Neural cell (in vitro differentiated cells): ENCODE measurements around the gene SIK1. TPM values are rescaled to one million over a fixed set of nuclear protein-coding genes. Genes with fewer than 3 reads are reported as not detected.

ENCODE experiments used
- H2AFZ ChIP-seq: fragments of 200-600, 300-800 bp; sonication (generic), shearing (Covaris generic); 2 replicates; pipeline ENCODE4 v1.6.0; 2014; ENCODE audit warnings: low read depth, mild to moderate bottlenecking, antibody characterized with exemption, low read length, moderate library complexity
- H3F3A ChIP-seq: fragments of 200-600 bp; shearing (Covaris generic); 2 replicates; pipeline ENCODE4 v1.6.1; 2016; ENCODE audit warnings: mild to moderate bottlenecking, moderate library complexity, mixed read lengths, antibody characterized with exemption, low read length; ENCODE audit not compliant: insufficient read depth, poor library complexity, severe bottlenecking
- H3K27ac ChIP-seq: fragments of 200-600, 300-800 bp; sonication (generic), shearing (Covaris generic); 2 replicates; pipeline ENCODE4 v1.5.1; 2014; ENCODE audit warnings: mild to moderate bottlenecking, low read length, moderate library complexity
- H3K27me3 ChIP-seq: fragments of 300-800, 200-600 bp; sonication (generic), shearing (Covaris generic); 2 replicates; pipeline ENCODE4 v1.6.0; 2014; ENCODE audit warnings: mild to moderate bottlenecking, low read depth, low read length, moderate library complexity; ENCODE audit not compliant: insufficient read depth
- H3K36me3 ChIP-seq: fragments of 300-800, 200-600 bp; sonication (generic), shearing (Covaris generic); 2 replicates; pipeline ENCODE4 v1.5.1; 2014; ENCODE audit warnings: mild to moderate bottlenecking, antibody characterized with exemption, low read length, moderate library complexity; ENCODE audit not compliant: insufficient read depth
- H3K4me2 ChIP-seq: fragments of 300-800, 200-600 bp; sonication (generic), shearing (Covaris generic); 2 replicates; pipeline ENCODE4 v1.6.0; 2014; ENCODE audit warnings: mild to moderate bottlenecking, low read length
- H3K4me3 ChIP-seq: fragments of 300-800, 200-600 bp; sonication (generic), shearing (Covaris generic); 2 replicates; pipeline ENCODE4 v1.5.1; 2014; ENCODE audit warnings: mild to moderate bottlenecking, low read length, moderate library complexity
- H3K79me2 ChIP-seq: fragments of 200-600 bp; shearing (Covaris generic); replicated peaks from 2 replicates; pipeline ENCODE4 v1.6.0; 2014; ENCODE audit warnings: mild to moderate bottlenecking, low read length, moderate library complexity; ENCODE audit not compliant: insufficient read depth
- H3K9ac ChIP-seq: fragments of 300-800, 200-600 bp; sonication (generic), shearing (Covaris generic); 2 replicates; pipeline ENCODE4 v1.6.1; 2016; ENCODE audit warnings: mild to moderate bottlenecking, low read length, mixed read lengths
- H3K9me2 ChIP-seq: fragments of 200-600 bp; shearing (Covaris generic); 2 replicates; pipeline ENCODE4 v1.6.1; 2016; ENCODE audit warnings: mild to moderate bottlenecking, low read length, mixed read lengths; ENCODE audit not compliant: insufficient read depth
- H3K9me3 ChIP-seq: fragments of 200-600, 300-800 bp; sonication (generic), shearing (Covaris generic); 2 replicates; pipeline ENCODE4 v1.6.1; 2016; ENCODE audit warnings: mild to moderate bottlenecking, mixed run types, low read length, moderate library complexity, mixed read lengths
- H4K20me1 ChIP-seq: fragments of 200-600 bp; shearing (Covaris generic); 2 replicates; pipeline ENCODE4 v1.6.1; 2016; ENCODE audit warnings: mild to moderate bottlenecking, mixed run types; ENCODE audit not compliant: insufficient read depth
- CTCF ChIP-seq: fragments of 450-650 bp; IDR thresholded peaks from 2 replicates; pipeline ENCODE4 v1.5.1; 2014; ENCODE audit warnings: antibody characterized with exemption, mild to moderate bottlenecking, moderate library complexity; ENCODE audit not compliant: poor library complexity, severe bottlenecking
- EP300 ChIP-seq: fragments of 450-650 bp; conservative IDR thresholded peaks from 2 replicates; pipeline ENCODE4 v1.6.1; 2014; ENCODE audit warnings: antibody characterized with exemption, mild to moderate bottlenecking, moderate library complexity; ENCODE audit not compliant: poor library complexity, severe bottlenecking
- EZH2 ChIP-seq: fragments of 200-600, 300-800 bp; shearing (Covaris generic), sonication (generic); IDR thresholded peaks from 2 replicates; pipeline ENCODE4 v1.6.1; 2014; ENCODE audit warnings: antibody characterized with exemption, low read length, borderline replicate concordance, mild to moderate bottlenecking; ENCODE audit not compliant: insufficient read depth, poor library complexity, severe bottlenecking
- MXI1 ChIP-seq: fragments of 450-650 bp; conservative IDR thresholded peaks from 2 replicates; pipeline ENCODE4 v1.6.1; 2014; ENCODE audit warnings: antibody characterized with exemption, mild to moderate bottlenecking; ENCODE audit not compliant: poor library complexity, severe bottlenecking
- POLR2AphosphoS5 ChIP-seq: IDR thresholded peaks from 2 replicates; pipeline ENCODE4 v1.6.1; 2012
- RAD21 ChIP-seq: fragments of 450-650 bp; conservative IDR thresholded peaks from 2 replicates; pipeline ENCODE4 v1.6.1; 2014; ENCODE audit warnings: antibody characterized with exemption, mild to moderate bottlenecking, moderate library complexity
- REST ChIP-seq: IDR thresholded peaks from 2 replicates; pipeline ENCODE4 v1.6.1; 2012; ENCODE audit warnings: borderline replicate concordance
- SMC3 ChIP-seq: fragments of 450-650 bp; conservative IDR thresholded peaks from 2 replicates; pipeline ENCODE4 v1.6.1; 2014; ENCODE audit warnings: antibody characterized with exemption, mild to moderate bottlenecking, moderate library complexity; ENCODE audit not compliant: poor library complexity
- TAF1 ChIP-seq: IDR thresholded peaks from 2 replicates; pipeline ENCODE4 v1.6.1; 2012; ENCODE audit warnings: low read depth
- polyA plus RNA-seq: library from polyadenylated mRNA; depleted of rRNA; stranded (reverse); fragments of >200 nt; gene quantifications from 2 replicates; pipeline ENCODE4 v1.2.3, GENCODE V29; 2014

Gene SIK1
- polyA plus RNA-seq, 1 donor from 2014 or later: 2.6 TPM

DNA sequence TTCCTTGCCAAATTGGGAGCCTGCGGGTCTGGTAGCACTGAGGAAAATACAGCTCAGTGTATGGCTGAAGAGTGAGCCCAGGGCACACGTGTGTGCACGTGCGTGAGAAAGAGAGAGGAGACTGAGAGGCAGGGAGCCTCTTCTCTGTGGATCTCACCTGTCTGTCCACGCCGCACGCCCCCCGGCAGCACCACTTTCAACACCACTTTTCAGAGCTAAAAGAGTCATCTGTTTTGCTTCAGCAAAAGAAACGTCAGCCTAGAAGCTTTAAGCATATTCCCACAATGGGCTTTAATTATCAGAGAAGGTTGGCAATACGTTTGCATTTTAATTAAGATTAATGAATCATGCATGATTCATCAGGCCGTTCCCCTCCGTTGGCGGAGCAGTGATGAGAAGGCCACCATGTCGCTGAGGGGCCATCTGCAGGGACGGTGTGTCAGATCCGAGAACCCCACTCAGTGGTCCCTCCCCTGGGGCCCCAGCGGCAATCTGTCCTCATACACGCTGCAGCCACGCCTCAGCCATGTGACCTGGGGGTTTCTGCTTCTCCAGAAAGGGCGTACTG, 56.8 kb downstream of the SIK1 start:
- Histone ChIP-seq H3K27me3 (no peaks in the 10 kb centered on the region), H3K27ac (no peak overlapping the region), H3K79me2 (no peaks in the 10 kb centered on the region), H3K36me3 (no peaks in the 10 kb centered on the region), H3F3A (no peaks in the 10 kb centered on the region), H3K4me3 (no peak overlapping the region), H2AFZ (no peak overlapping the region), H3K4me2 (no peak overlapping the region), H4K20me1 (no peaks in the 10 kb centered on the region), H3K9ac (no peak overlapping the region), H3K9me2 (no peaks in the 10 kb centered on the region), H3K9me3 (no peaks in the 10 kb centered on the region)
- TF ChIP-seq POLR2AphosphoS5 (no peak), CTCF (no peak), RAD21 (no peak), EZH2 (no peak), EP300 (no peak), SMC3 (no peak), REST (no peak), TAF1 (no peak), MXI1 (no peak)

DNA sequence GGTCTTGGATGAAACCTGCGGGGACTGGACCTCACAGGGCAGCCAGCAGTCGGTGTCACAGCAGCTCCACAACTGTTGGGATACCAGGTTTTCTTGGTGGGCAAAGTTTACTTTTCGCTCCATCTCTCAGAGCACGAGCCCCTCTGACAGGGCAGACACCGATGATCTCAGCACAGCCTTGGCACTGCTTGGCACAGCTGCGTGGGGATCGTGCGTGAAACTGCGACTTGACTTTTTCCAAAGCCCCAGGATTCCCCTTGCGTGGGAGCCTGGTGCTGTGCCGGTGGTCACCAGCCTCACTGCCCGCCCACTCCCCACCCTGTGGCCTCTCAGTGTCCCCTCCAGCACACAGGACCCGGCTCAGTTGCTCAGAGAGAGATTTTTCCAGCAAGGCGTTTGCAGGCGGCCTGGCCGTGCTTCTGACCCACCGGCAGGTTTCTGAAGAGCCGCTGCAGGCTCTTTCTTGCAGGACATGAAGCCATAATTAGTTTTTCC, 57.3 kb downstream of the SIK1 start:
- no peak overlapping the region for H3K9ac ChIP-seq
- no peak for TF ChIP-seq EZH2
- TF ChIP-seq CTCF: no peak
- TF ChIP-seq MXI1: no peak
- no peak for TF ChIP-seq RAD21
- H3K4me2 ChIP-seq: no peak overlapping the region
- H3K4me3 ChIP-seq: no peak overlapping the region
- no peak overlapping the region for H2AFZ ChIP-seq
- no peaks in the 10 kb centered on the region for H3K36me3 ChIP-seq
- no peaks in the 10 kb centered on the region for H3K9me3 ChIP-seq
- H3K27ac ChIP-seq: no peak overlapping the region
- no peaks in the 10 kb centered on the region for H3F3A ChIP-seq
- H3K27me3 ChIP-seq: no peaks in the 10 kb centered on the region
- no peaks in the 10 kb centered on the region for H3K79me2 ChIP-seq
- no peaks in the 10 kb centered on the region for H4K20me1 ChIP-seq
- H3K9me2 ChIP-seq: no peaks in the 10 kb centered on the region
